Suprapubic skin (tissue), 4 donors: ENCODE data around the gene USF3. TPM values are rescaled to one million over a fixed set of nuclear protein-coding genes. Genes with fewer than 3 reads are reported as not detected.

Experiments used
- DNase-seq, 2 donors: peaks; one replicate each; pipeline ENCODE4 v3.0.0-alpha.2; 2019; ENCODE audit warnings: low spot score in 2 of 2
- H3K27ac ChIP-seq: fragments of 200-600 bp; sonication (generic); one replicate; pipeline ENCODE4 v1.5.1; 2019
- H3K27me3 ChIP-seq: fragments of 200-600 bp; sonication (generic); one replicate; pipeline ENCODE4 v1.5.1; 2019
- H3K36me3 ChIP-seq: fragments of 200-600 bp; sonication (generic); one replicate; pipeline ENCODE4 v1.5.1; 2019
- H3K4me1 ChIP-seq: fragments of 200-600 bp; sonication (generic); one replicate; pipeline ENCODE4 v1.5.1; 2019
- H3K4me3 ChIP-seq: fragments of 200-600 bp; sonication (generic); one replicate; pipeline ENCODE4 v1.5.1; 2019; ENCODE audit warnings: mild to moderate bottlenecking
- H3K9me3 ChIP-seq: fragments of 200-600 bp; sonication (generic); one replicate; pipeline ENCODE4 v1.5.1; 2019
- CTCF ChIP-seq, 2 donors: fragments of 200-600 bp in 1 of 2; fragments of 450-650 bp in 1 of 2; sonication (generic) in 1 of 2; IDR thresholded peaks; one replicate each; pipeline ENCODE4 v1.5.1; 2016 to 2019; ENCODE audit warnings: antibody characterized with exemption in 2 of 2, mild to moderate bottlenecking in 1 of 2, moderate library complexity in 1 of 2
- EP300 ChIP-seq: sonication (generic); formaldehyde crosslinking; IDR thresholded peaks from one replicate; pipeline ENCODE4 v1.6.1; 2017; ENCODE audit warnings: antibody characterized with exemption
- POLR2A ChIP-seq, 2 donors: fragments of 450-650 bp; IDR thresholded peaks; one replicate each; pipeline ENCODE4 v1.6.1; 2017; ENCODE audit warnings: antibody characterized with exemption in 2 of 2, mild to moderate bottlenecking in 2 of 2, moderate library complexity in 2 of 2
- POLR2AphosphoS5 ChIP-seq, 3 donors: sonication (generic); formaldehyde crosslinking; IDR thresholded peaks; one replicate each; pipeline ENCODE4 v1.6.1; 2017; ENCODE audit warnings: antibody characterized with exemption in 3 of 3
- WGBS: methylation state at CpG from one replicate; pipeline ENCODE4 v1.1.5; 2018; 5-methylcytosine and 5-hydroxymethylcytosine counted together
- total RNA-seq, 4 donors: library from RNA; depleted of rRNA; stranded (reverse); fragments of >200 nt; gene quantifications; one replicate each; pipeline ENCODE4 v1.1.0, GENCODE V29; 2016

Gene USF3
- total RNA-seq, 4 donors from 2014 or later: 20.6 to 34.6 (median 28.2) TPM

GRCh38 chr3:113601240-113601639 lies 95.2 kb downstream of the USF3 start:
- Histone ChIP-seq H3K9me3 (no peaks in the 10 kb centered on the region), H3K36me3 (no peaks in the 10 kb centered on the region), H3K27me3 (no peaks in the 10 kb centered on the region), H3K27ac (no peak overlapping the region), H3K4me3 (no peak overlapping the region), H3K4me1 (no peaks in the 10 kb centered on the region)
- 93% methylated on average over 2 of the region's 2 CpGs for WGBS
- no peak for DNase-seq
- TF ChIP-seq POLR2AphosphoS5 (IDR thresholded peaks at IDR 0.05) (no peak), EP300 (no peak), POLR2A (IDR thresholded peaks at IDR 0.05) (no peak), CTCF (IDR thresholded peaks at IDR 0.05) (no peak)

GRCh38 chr3:113600418-113601182 lies 95.8 kb downstream of the USF3 start:
- Histone ChIP-seq H3K27me3 (no peaks in the 10 kb centered on the region), H3K4me3 (no peak overlapping the region), H3K9me3 (no peaks in the 10 kb centered on the region), H3K4me1 (no peaks in the 10 kb centered on the region), H3K27ac (no peak overlapping the region), H3K36me3 (no peaks in the 10 kb centered on the region)
- TF ChIP-seq EP300: no peak
- no peak for TF ChIP-seq POLR2AphosphoS5 (IDR thresholded peaks at IDR 0.05)
- TF ChIP-seq CTCF (IDR thresholded peaks at IDR 0.05): no peak
- no peak for TF ChIP-seq POLR2A (IDR thresholded peaks at IDR 0.05)
- 75% methylated on average over 2 of the region's 2 CpGs for WGBS
- DNase-seq: no peak

Other genes with a start within 250 kb of the USF3 start
- gene SPICE1, start 181.5 kb downstream of the USF3 start, total RNA-seq: 10 to 100 TPM in 3 of 4 donors, 1 to 10 TPM in 1; 6.5 to 36.5 (median 12.9) TPM
- gene SIDT1, start 164.1 kb downstream of the USF3 start, total RNA-seq: 10 to 100 TPM in 1 of 4 donors, 1 to 10 TPM in 2, under 1 TPM in 1; 0.34 to 11.4 (median 2.2) TPM
- gene NAA50, start 49.6 kb upstream of the USF3 start, total RNA-seq: 100 to 1,000 TPM in 3 of 4 donors, 10 to 100 TPM in 1; 87.3 to 184 (median 128) TPM
- 10 to 100 TPM; 43.5 to 63.5 (median 58.7) TPM for gene ATP6V1A, start 50.4 kb upstream of the USF3 start, total RNA-seq
- 10 to 100 TPM; 16.5 to 70.9 (median 25.5) TPM for gene GRAMD1C, start 142.1 kb upstream of the USF3 start, total RNA-seq